ENCODE results near the gene NRXN3. TPM values are rescaled to one million over a fixed set of nuclear protein-coding genes. Genes with fewer than 3 reads are reported as not detected.

The NRXN3 gene
- total RNA-seq, 1 experiment from 2014 or later: not detected

GRCh38 chr14:79180656-79181055, 1010.5 kb downstream of the NRXN3 start:
- H3K79me2 ChIP-seq (ENCODE audit: low read depth): no peaks in the 10 kb centered on the region
- intact Hi-C loops (cut with micrococcal nuclease; ENCODE audit: unreplicated experiment): no loop called here
- BruUV-seq (replicated peaks): no TSS peak
- H4K20me1 ChIP-seq (ENCODE audit: insufficient read depth): no peaks in the 10 kb centered on the region
- no peaks in the 10 kb centered on the region for H3K9me2 ChIP-seq (ENCODE audit: insufficient read depth)
- no peaks in the 10 kb centered on the region for H3F3A ChIP-seq (ENCODE audit: insufficient read depth, low read depth)
- no peak overlapping the region for H2AFZ ChIP-seq
- no peaks in the 10 kb centered on the region for H3K9me3 ChIP-seq (ENCODE audit: insufficient read depth, low read depth)
- TF ChIP-seq EZH2 (IDR thresholded peaks at IDR 0.05; ENCODE audit: low read depth): no peak
- no peak for TF ChIP-seq CTCF (conservative IDR thresholded peaks at IDR 0.05)
- no peak for DNase-seq
- H3K4me2 ChIP-seq: no peak overlapping the region
- CTCF ChIA-PET: no interaction called here
- no peaks in the 10 kb centered on the region; the same call in 1 of the 2 replicates for H3K27me3 ChIP-seq (ENCODE audit: insufficient read depth, low read depth)
- no peaks in the 10 kb centered on the region for H3K4me1 ChIP-seq (replicated peaks; ENCODE audit: insufficient read depth)
- H3K27ac ChIP-seq: no peak overlapping the region
- POLR2A ChIA-PET (ENCODE audit: unreplicated experiment): no interaction called here
- H3K36me3 ChIP-seq (ENCODE audit: low read depth): no peaks in the 10 kb centered on the region
- no peak overlapping the region for H3K4me3 ChIP-seq

GRCh38 chr14:79186523-79186922, 1016.4 kb downstream of the NRXN3 start:
- Histone ChIP-seq H3K27ac (no peak overlapping the region), H4K20me1 (ENCODE audit: insufficient read depth) (no peaks in the 10 kb centered on the region), H3K79me2 (ENCODE audit: low read depth) (no peaks in the 10 kb centered on the region), H3K4me3 (no peak overlapping the region), H3K9me2 (ENCODE audit: insufficient read depth) (no peaks in the 10 kb centered on the region), H2AFZ (no peak overlapping the region), H3K4me2 (no peak overlapping the region), H3F3A (ENCODE audit: insufficient read depth, low read depth) (no peaks in the 10 kb centered on the region), H3K27me3 (ENCODE audit: insufficient read depth, low read depth) (no peaks in the 10 kb centered on the region; the same call in 1 of the 2 replicates), H3K36me3 (ENCODE audit: low read depth) (no peaks in the 10 kb centered on the region), H3K9me3 (ENCODE audit: insufficient read depth, low read depth) (no peaks in the 10 kb centered on the region), H3K4me1 (replicated peaks; ENCODE audit: insufficient read depth) (no peaks in the 10 kb centered on the region)
- no peak for DNase-seq
- intact Hi-C loops (cut with micrococcal nuclease; ENCODE audit: unreplicated experiment): no loop called here
- ChIA-PET POLR2A (ENCODE audit: unreplicated experiment) (no interaction called here), CTCF (no interaction called here)
- TF ChIP-seq CTCF (conservative IDR thresholded peaks at IDR 0.05): no peak
- no peak for TF ChIP-seq EZH2 (IDR thresholded peaks at IDR 0.05; ENCODE audit: low read depth)
- no TSS peak for BruUV-seq (replicated peaks)

- BruUV-seq (replicated peaks): no TSS peak
- intact Hi-C loops (cut with micrococcal nuclease; ENCODE audit: unreplicated experiment): no loop called here
- no peaks in the 10 kb centered on the region for H4K20me1 ChIP-seq (ENCODE audit: insufficient read depth)
- ChIA-PET CTCF (no interaction called here), POLR2A (ENCODE audit: unreplicated experiment) (no interaction called here)
- no peaks in the 10 kb centered on the region for H3K9me2 ChIP-seq (ENCODE audit: insufficient read depth)
- no peak overlapping the region for H3K27ac ChIP-seq
- no peak overlapping the region for H2AFZ ChIP-seq
- H3K27me3 ChIP-seq (ENCODE audit: insufficient read depth, low read depth): no peaks in the 10 kb centered on the region
- no peak for DNase-seq
- no peaks in the 10 kb centered on the region for H3K9me3 ChIP-seq (ENCODE audit: insufficient read depth, low read depth)
- H3F3A ChIP-seq (ENCODE audit: insufficient read depth, low read depth): no peaks in the 10 kb centered on the region
- no peaks in the 10 kb centered on the region for H3K79me2 ChIP-seq (ENCODE audit: low read depth)
- H3K36me3 ChIP-seq (ENCODE audit: low read depth): no peaks in the 10 kb centered on the region
- no peak overlapping the region for H3K4me2 ChIP-seq
- H3K4me1 ChIP-seq (replicated peaks; ENCODE audit: insufficient read depth): no peaks in the 10 kb centered on the region
- no peak overlapping the region for H3K4me3 ChIP-seq
- TF ChIP-seq CTCF (conservative IDR thresholded peaks at IDR 0.05) (no peak), EZH2 (IDR thresholded peaks at IDR 0.05; ENCODE audit: low read depth) (no peak)
Observed at GRCh38 chr14:79193689-79194477, 1023.7 kb downstream of the NRXN3 start.

All from PC-9 (cell line).